PC-3 (cell line): ENCODE results near the gene ITPRID2.

Experiments used
- CTCF ChIP-seq: fragments of 300-600 bp; sonication (generic); conservative IDR thresholded peaks from 2 replicates; pipeline ENCODE4 v1.5.1; 2017; ENCODE audit warnings: antibody characterized with exemption, low read depth, mild to moderate bottlenecking, low read length
- EZH2 ChIP-seq: fragments of 300-600 bp; sonication (generic); IDR thresholded peaks from one replicate; pipeline ENCODE4 v1.6.1; 2017; ENCODE audit warnings: antibody characterized with exemption, mild to moderate bottlenecking, low read length; ENCODE audit not compliant: unreplicated experiment
- EZH2phosphoT487 ChIP-seq: fragments of 300-600 bp; sonication (generic); IDR thresholded peaks from 2 replicates; pipeline ENCODE4 v1.6.1; 2018; ENCODE audit warnings: mild to moderate bottlenecking, antibody characterized with exemption, low read length, borderline replicate concordance

GRCh38 chr2:181946444-181947127 lies 55.1 kb downstream of the ITPRID2 start:
- TF ChIP-seq EZH2, result no peak
- TF ChIP-seq CTCF, result no peak
- TF ChIP-seq EZH2phosphoT487, result no peak
